Panc1 (cell line): Measurements from ENCODE around the gene TMC4. TPM values are rescaled to one million over a fixed set of nuclear protein-coding genes. Genes with fewer than 3 reads are reported as not detected.
"Not testable (repeated sequence)": the region's sequence is repeated elsewhere in the genome, so short reads cannot be mapped to it uniquely, and the experiment has no call there.

ENCODE experiments used
- ATAC-seq: fragments of 200-7000 bp; cut with Tn5 transposase; 2 replicates; pipeline ENCODE4 v1.9.1; 2020; ENCODE audit warnings: mild to moderate bottlenecking, moderate library complexity
- BruUV-seq: library from RNA; stranded (reverse); fragments of 400-500 nt; replicated peaks from 2 replicates; lab custom pipeline; 2021; lab: Mats Ljungman, UMichigan
- CTCF ChIA-PET: fragments of 300-600 bp; sonication (Branson Sonifier 250); formaldehyde crosslinking; loops from one replicate; lab custom pipeline; 2022; ENCODE audit warnings: antibody characterized with exemption; lab: Charles Lee
- POLR2A ChIA-PET: fragments of 300-600 bp; sonication (Branson Sonifier 250); formaldehyde crosslinking; loops from one replicate; lab custom pipeline; 2022; ENCODE audit warnings: antibody characterized with exemption; lab: Charles Lee
- DNase-seq: peaks from one replicate; pipeline ENCODE4 v3.0.0-alpha.2; 2010; ENCODE audit warnings: low read depth, low spot score
- H3K27ac ChIP-seq: 2 replicates; pipeline ENCODE4 v1.5.1; 2011; ENCODE audit warnings: mild to moderate bottlenecking, low read length, inconsistent platforms
- H3K27me3 ChIP-seq: fragments of 200-500 bp; sonication (Bioruptor generic); 2 replicates; pipeline ENCODE4 v1.6.0; 2014; ENCODE audit warnings: low read length, inconsistent platforms; ENCODE audit not compliant: control insufficient read depth, insufficient read depth
- H3K36me3 ChIP-seq: fragments of 200-500 bp; sonication (Bioruptor generic); 2 replicates; pipeline ENCODE4 v1.5.1; 2014; ENCODE audit warnings: inconsistent platforms, mild to moderate bottlenecking, low read length, moderate library complexity; ENCODE audit not compliant: control insufficient read depth, insufficient read depth
- H3K4me1 ChIP-seq: 2 replicates; pipeline ENCODE4 v1.5.1; 2011; ENCODE audit warnings: inconsistent platforms, mild to moderate bottlenecking, low read length, moderate library complexity; ENCODE audit not compliant: control insufficient read depth, insufficient read depth
- H3K4me3 ChIP-seq, 2 experiments: 2 replicates each; pipeline ENCODE4 v1.5.1; 2011 to 2012; ENCODE audit warnings: low read depth in 2 of 2, low read length in 2 of 2, mild to moderate bottlenecking in 2 of 2, inconsistent platforms in 1 of 2, moderate library complexity in 1 of 2
- H3K9me3 ChIP-seq: fragments of 200-500 bp; sonication (Bioruptor generic); 2 replicates; pipeline ENCODE4 v1.5.1; 2014; ENCODE audit warnings: low read depth, mild to moderate bottlenecking, inconsistent platforms, low read length, moderate library complexity; ENCODE audit not compliant: control insufficient read depth, insufficient read depth
- POLR2AphosphoS5 ChIP-seq: IDR thresholded peaks from 2 replicates; pipeline ENCODE4 v1.6.1; 2012; ENCODE audit warnings: mild to moderate bottlenecking, low read depth, low read length, moderate library complexity
- SIN3A ChIP-seq: IDR thresholded peaks from 2 replicates; pipeline ENCODE4 v1.6.1; 2012; ENCODE audit warnings: low read depth, mild to moderate bottlenecking, low read length, moderate library complexity, borderline replicate concordance; ENCODE audit not compliant: insufficient read depth
- TCF7L2 ChIP-seq: IDR thresholded peaks from 2 replicates; pipeline ENCODE4 v1.6.1; 2011; ENCODE audit warnings: mild to moderate bottlenecking, low read depth, low read length, inconsistent platforms
- in situ Hi-C: cut with HindIII; loops from 2 replicates; pipeline ENCODE4 v1.10.0; 2016; ENCODE audit warnings: low sequenced_read_pairs, low pct_unique_long_range_greater_than_20kb
- intact Hi-C: fragments of 100-400 bp; cut with micrococcal nuclease; formaldehyde crosslinking; loops from one replicate; pipeline ENCODE4 v1.10.0; 2022; ENCODE audit not compliant: unreplicated experiment
- total RNA-seq: library from RNA; stranded (reverse); gene quantifications from one replicate; pipeline ENCODE4 v1.2.1, GENCODE V29; 2021; ENCODE audit not compliant: unreplicated experiment
- TF ChIP-seq, protein P1 (sequence below): fragments of 450-650 bp; IDR thresholded peaks from 2 replicates; pipeline ENCODE4 v1.5.1; 2017; ENCODE audit warnings: mild to moderate bottlenecking
- TF ChIP-seq, protein P2 (sequence below), 2 experiments: IDR thresholded peaks; 2 replicates each; pipeline ENCODE4 v1.6.1; 2011 to 2012; ENCODE audit warnings: low read depth in 2 of 2, control low read depth in 1 of 2, low read length in 1 of 2, mild to moderate bottlenecking in 1 of 2, moderate library complexity in 1 of 2; ENCODE audit not compliant: insufficient read depth in 1 of 2

The TMC4 gene
- total RNA-seq, 1 experiment from 2014 or later, result 5.1 TPM

DNA sequence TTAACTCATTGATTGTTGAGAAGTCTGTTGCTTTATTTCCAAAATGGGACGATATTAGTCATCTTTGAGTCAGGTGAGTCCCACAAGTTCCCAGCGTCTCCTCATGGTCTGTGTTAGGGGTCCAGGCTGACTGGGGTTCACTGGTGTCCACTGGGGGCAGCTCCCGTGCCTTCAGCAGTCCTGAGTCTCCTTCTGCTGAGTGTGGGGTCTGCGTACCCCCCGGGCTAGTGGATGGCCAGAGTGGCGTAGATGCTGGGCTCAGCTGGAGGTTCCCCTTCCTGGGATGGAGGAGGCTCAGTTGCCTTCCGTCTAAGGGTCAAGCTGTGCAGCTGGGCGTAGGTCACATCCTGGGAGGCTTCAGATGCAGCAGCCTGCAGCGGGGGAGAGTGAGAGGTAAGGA, 43.9 kb upstream of the TMC4 start:
- POLR2A ChIA-PET, result interaction anchor here (0.6 to 1.1 kb wide), 2 partner anchors 27 to 158 kb away, joined by 3 to 4 read pairs; partner anchors contain the start of gene MBOAT7
- no peak overlapping the region for H3K27ac ChIP-seq
- no TSS peak for BruUV-seq
- no peak for ATAC-seq
- intact Hi-C loops (no loop called here), in situ Hi-C loops (no loop called here)
- H3K27me3 ChIP-seq, result no peaks in the 10 kb centered on the region
- H3K4me3 ChIP-seq, result no peak overlapping the region
- H3K36me3 ChIP-seq, result no peaks in the 10 kb centered on the region
- TF ChIP-seq TCF7L2, result no peak
- TF ChIP-seq, protein P1, sequence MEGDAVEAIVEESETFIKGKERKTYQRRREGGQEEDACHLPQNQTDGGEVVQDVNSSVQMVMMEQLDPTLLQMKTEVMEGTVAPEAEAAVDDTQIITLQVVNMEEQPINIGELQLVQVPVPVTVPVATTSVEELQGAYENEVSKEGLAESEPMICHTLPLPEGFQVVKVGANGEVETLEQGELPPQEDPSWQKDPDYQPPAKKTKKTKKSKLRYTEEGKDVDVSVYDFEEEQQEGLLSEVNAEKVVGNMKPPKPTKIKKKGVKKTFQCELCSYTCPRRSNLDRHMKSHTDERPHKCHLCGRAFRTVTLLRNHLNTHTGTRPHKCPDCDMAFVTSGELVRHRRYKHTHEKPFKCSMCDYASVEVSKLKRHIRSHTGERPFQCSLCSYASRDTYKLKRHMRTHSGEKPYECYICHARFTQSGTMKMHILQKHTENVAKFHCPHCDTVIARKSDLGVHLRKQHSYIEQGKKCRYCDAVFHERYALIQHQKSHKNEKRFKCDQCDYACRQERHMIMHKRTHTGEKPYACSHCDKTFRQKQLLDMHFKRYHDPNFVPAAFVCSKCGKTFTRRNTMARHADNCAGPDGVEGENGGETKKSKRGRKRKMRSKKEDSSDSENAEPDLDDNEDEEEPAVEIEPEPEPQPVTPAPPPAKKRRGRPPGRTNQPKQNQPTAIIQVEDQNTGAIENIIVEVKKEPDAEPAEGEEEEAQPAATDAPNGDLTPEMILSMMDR, result no peak
- no peak for TF ChIP-seq POLR2AphosphoS5
- TF ChIP-seq SIN3A, result no peak
- TF ChIP-seq, protein P2, sequence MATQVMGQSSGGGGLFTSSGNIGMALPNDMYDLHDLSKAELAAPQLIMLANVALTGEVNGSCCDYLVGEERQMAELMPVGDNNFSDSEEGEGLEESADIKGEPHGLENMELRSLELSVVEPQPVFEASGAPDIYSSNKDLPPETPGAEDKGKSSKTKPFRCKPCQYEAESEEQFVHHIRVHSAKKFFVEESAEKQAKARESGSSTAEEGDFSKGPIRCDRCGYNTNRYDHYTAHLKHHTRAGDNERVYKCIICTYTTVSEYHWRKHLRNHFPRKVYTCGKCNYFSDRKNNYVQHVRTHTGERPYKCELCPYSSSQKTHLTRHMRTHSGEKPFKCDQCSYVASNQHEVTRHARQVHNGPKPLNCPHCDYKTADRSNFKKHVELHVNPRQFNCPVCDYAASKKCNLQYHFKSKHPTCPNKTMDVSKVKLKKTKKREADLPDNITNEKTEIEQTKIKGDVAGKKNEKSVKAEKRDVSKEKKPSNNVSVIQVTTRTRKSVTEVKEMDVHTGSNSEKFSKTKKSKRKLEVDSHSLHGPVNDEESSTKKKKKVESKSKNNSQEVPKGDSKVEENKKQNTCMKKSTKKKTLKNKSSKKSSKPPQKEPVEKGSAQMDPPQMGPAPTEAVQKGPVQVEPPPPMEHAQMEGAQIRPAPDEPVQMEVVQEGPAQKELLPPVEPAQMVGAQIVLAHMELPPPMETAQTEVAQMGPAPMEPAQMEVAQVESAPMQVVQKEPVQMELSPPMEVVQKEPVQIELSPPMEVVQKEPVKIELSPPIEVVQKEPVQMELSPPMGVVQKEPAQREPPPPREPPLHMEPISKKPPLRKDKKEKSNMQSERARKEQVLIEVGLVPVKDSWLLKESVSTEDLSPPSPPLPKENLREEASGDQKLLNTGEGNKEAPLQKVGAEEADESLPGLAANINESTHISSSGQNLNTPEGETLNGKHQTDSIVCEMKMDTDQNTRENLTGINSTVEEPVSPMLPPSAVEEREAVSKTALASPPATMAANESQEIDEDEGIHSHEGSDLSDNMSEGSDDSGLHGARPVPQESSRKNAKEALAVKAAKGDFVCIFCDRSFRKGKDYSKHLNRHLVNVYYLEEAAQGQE (IDR thresholded peaks at IDR 0.05; ENCODE audit: insufficient read depth in 1 of 2, low read depth in 2 of 2, low read length in 1 of 2), result no peak
- peaks cover 5% of the 10 kb centered on the region; the same call in 1 of the 2 replicates for H3K4me1 ChIP-seq
- no peaks in the 10 kb centered on the region for H3K9me3 ChIP-seq
- DNase-seq, result no peak
- CTCF ChIA-PET, result interaction anchor here (0.6 to 0.7 kb wide), 2 partner anchors 38 to 269 kb away, joined by 4 to 6 read pairs; no protein-coding TSS in a partner anchor

GRCh38 chr19:54214734-54215133, 41.8 kb upstream of the TMC4 start:
- intact Hi-C loops, CTCF ChIA-PET, in situ Hi-C loops, H3K27ac ChIP-seq, DNase-seq, H3K36me3 ChIP-seq, POLR2A ChIA-PET, H3K9me3 ChIP-seq, H3K4me3 ChIP-seq, BruUV-seq, ATAC-seq, H3K27me3 ChIP-seq: not testable (repeated sequence)
- peaks cover 18% of the 10 kb centered on the region for H3K4me1 ChIP-seq

DNA sequence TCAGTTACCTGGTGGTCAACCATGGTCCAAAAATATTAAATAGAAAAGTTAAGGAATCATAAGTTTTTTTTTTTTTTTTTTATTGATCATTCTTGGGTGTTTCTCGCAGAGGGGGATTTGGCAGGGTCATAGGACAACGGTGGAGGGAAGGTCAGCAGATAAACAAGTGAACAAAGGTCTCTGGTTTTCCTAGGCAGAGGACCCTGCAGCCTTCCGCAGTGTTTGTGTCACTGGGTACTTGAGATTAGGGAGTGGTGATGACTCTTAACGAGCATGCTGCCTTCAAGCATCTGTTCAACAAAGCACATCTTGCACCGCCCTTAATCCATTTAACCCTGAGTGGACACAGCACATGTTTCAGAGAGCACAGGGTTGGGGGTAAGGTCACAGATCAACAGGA, 41.3 kb upstream of the TMC4 start:
- H3K27me3 ChIP-seq, intact Hi-C loops, H3K4me3 ChIP-seq, H3K9me3 ChIP-seq, H3K27ac ChIP-seq, BruUV-seq, in situ Hi-C loops, DNase-seq, ATAC-seq, H3K36me3 ChIP-seq: not testable (repeated sequence)
- POLR2A ChIA-PET, result interaction anchor here (0.6 kb wide), 2 partner anchors 22 to 340 kb away, joined by 6 to 14 read pairs; no protein-coding TSS in a partner anchor
- CTCF ChIA-PET, result interaction anchor here (0.6 kb wide), 1 partner anchor 46 kb away, joined by 3 read pairs; no protein-coding TSS in a partner anchor
- H3K4me1 ChIP-seq, result peaks cover 23% of the 10 kb centered on the region
